ENCODE measurements around the gene INTS11.

INTS11 gene

DNA sequence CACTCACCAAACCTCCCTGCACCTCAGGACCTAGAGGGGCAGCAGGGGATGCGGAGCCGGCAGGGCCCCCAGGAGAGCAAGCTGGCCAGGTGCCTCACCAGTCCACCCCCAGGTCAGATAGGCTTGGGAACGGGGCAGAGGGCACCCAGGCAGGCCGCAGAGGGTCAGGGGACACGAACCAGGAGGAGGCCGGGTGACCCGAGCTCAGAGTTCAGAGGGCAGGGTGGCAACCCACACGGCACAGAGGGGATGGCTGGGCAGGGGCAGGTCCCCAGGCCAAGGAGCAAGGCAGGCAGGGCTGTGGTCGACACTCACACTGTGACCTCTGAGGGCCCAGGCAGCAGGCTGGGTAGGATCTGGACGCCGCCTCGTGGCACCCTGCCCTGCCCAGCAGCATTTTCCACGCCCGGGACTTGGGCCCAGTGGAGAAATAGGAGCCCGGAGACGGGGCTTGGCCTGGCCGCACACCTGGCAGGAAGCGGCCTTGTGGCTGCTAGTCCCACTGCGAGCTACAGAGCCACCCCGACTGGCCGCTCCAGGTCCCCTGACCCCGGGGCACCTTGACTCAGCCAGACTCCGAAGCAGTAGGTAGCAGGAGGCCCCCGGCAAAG, 19.5 kb upstream of the INTS11 start:
- no peak for DNase-seq

DNA sequence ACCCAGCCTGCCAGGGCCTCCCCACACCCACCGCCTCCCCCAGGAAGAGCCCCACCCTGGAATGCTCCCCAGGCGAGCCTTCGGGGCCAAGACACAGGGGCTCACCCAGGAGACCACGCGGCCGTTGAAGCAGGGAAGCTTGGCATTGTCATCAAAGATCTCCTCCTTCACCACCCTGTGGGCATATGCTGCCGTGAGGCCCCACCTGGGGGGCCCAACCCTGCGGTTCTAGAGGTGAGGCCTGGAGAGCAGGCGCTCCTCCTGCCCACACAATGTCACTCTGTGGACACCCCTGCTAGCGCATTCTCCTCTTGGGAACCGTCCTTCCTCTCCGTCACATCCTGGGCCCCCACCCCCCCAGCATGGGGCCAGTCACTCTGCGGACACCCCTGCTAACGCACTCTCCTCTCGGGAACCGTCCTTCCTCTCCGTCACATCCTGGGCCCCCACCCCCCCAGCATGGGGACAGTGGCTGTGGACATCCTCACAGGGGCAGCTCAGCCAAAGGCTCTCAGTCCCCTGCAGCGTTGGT, 18.2 kb upstream of the INTS11 start:
- DNase-seq: no peak

- no peak for DNase-seq
Measured at GRCh38 chr1:1342061-1342562, 17.7 kb upstream of the INTS11 start.

- DNase-seq: no peak
Measured at GRCh38 chr1:1341549-1342021, 17.1 kb upstream of the INTS11 start.

- DNase-seq: no peak
Measured at GRCh38 chr1:1340791-1341548, 16.5 kb upstream of the INTS11 start.

DNA sequence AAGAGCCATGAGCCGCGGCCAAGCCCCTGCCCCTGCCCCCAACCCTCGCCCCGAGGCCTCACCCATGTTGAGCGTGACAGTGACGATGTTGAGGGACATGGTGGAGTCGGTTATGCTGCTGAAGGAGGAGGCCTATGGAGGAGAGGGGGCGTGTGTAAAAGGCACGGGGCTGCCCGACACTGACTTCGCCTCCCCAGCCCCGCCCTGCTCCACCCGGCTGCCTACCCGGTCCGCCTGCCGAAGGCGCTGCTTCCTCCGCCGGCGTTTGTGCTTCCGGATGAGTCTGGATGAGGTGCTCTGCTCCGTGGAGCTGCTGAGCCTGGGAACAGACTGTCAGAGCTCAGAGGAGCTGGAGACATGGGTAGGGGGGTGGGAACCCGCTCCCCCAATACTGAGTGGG, 15.7 kb upstream of the INTS11 start:
- no peak for DNase-seq

GRCh38 chr1:1338278-1338677, 13.8 kb upstream of the INTS11 start:
- DNase-seq: no peak

DNA sequence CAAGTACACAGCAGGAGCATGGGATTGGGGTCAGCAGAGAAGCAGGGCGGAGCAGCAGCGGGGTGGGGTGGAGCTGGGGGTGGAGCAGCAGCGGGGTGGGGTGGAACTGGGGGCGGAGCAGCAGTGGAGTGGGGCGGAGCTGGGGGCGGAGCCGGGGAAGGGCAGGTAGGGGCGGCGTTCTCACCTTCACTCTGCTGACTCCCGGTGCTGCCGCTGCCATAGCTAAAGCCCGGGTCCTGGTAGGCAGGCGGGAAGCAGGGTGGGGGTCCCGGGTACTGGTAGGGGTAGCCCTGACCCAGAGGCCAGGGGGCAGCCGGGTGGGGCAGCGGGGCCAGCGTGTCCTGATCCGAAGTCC, 13.3 kb upstream of the INTS11 start:
- DNase-seq: no peak

DNA sequence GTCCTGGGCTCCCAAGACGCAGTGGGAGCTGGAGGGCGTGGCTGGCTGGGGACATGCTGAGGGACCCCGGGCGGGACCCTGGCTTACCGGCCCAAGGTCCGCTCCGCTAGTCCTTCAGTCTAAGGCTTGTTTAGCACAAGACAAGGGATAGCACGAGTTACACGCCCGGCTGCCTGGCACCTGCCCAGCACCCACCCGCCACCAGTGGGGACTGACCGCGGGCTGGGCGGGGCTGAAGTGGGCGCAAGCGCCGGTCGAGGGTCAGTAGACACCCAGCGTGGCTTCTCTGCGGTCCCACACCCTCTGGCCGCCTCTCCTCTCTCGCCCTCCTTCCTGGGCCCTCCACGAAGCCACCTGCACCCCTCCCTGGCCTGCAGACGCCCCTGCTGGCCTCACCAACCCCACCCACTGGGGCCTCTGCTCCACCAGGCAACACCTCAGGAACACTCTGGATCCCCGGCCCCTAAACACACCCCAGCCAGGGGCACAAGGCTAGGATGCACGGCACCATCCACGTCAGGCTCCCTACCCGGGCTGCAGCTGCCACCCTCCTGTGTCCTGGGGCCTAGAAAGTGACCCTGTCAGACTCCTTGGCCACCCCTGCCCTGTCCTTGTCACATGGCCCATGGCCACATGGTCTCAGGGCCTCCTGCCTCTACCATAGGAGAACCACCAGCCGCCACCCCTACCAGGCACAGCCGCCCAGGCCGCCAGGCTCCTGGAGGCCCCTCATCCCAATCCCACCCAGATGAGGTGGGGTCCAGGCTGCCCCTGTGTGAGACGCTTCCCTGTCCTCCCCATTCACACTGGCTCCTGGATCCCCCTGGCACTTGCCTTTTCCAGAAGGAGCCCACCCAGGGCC, 12.7 kb upstream of the INTS11 start:
- DNase-seq: no peak

- DNase-seq: no peak
Measured at GRCh38 chr1:1336446-1336845, 12.0 kb upstream of the INTS11 start.

GRCh38 chr1:1335792-1336248, 11.4 kb upstream of the INTS11 start:
- no peak for DNase-seq

DNA sequence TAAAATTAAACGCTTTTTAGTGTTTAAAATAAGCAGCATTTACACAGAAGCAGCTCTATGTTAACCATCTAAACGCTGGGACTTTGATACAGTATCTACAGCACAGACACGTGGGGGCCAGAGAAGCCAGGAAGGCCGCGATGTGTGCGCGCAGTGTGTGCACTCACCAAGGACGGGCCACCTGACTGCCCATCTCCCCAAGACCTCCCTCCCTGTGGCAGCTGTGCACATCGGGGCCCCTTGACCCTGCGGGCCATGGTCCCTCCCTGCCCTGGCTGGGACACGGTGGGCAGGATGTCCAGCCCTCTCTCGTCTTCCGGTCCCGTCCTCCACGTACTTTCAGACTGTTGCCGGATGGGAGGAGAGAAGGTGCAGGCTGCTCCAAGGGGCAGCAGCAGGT, 10.8 kb upstream of the INTS11 start:
- DNase-seq: no peak

DNA sequence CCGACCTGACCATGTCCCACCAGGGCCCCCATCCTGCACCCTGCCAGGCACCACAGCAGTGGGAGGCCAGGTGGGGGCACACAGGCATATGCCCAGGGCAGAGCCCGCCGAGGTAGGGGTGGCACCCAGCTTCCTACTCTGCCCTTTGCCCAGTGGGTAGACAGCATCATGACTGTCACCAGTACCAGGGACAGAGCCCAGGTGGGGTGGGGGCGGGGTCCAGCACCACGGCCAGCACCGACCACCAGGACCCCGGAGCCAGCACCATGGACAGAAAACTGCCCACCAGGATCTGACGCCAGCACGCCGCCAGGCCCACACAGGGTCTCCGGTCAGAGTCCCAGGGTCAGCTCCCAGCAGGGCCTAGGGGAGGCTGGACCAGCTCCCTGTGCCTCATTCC, 10.4 kb upstream of the INTS11 start:
- no peak for DNase-seq

DNA sequence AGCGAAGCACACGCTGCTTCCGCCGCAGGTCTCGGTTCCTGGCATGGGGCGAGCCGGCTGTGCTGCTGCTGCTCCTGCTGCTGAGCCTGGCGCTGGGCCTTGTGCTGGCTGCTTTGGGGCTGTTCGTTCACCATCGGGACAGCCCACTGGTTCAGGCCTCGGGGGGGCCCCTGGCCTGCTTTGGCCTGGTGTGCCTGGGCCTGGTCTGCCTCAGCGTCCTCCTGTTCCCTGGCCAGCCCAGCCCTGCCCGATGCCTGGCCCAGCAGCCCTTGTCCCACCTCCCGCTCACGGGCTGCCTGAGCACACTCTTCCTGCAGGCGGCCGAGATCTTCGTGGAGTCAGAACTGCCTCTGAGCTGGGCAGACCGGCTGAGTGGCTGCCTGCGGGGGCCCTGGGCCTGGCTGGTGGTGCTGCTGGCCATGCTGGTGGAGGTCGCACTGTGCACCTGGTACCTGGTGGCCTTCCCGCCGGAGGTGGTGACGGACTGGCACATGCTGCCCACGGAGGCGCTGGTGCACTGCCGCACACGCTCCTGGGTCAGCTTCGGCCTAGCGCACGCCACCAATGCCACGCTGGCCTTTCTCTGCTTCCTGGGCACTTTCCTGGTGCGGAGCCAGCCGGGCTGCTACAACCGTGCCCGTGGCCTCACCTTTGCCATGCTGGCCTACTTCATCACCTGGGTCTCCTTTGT, 9.2 kb upstream of the INTS11 start:
- DNase-seq: no peak

- DNase-seq: no peak
Measured at GRCh38 chr1:1332774-1333480, 8.5 kb upstream of the INTS11 start.

- no peak for DNase-seq
Measured at GRCh38 chr1:1332031-1332755, 7.7 kb upstream of the INTS11 start.

GRCh38 chr1:1331068-1331965, 6.9 kb upstream of the INTS11 start, which contains the start of gene TAS1R3:
Gene TAS1R3 (plus strand): TSS chr1:1331280. CDS start chr1:1331346, 66 bp downstream.
- no peak for DNase-seq

- no peak for DNase-seq
Measured at GRCh38 chr1:1330366-1331067, 6.1 kb upstream of the INTS11 start.

Measured in NCI-H2171 (cell line).